ENCODE measurements around the gene TRABD.

- TF ChIP-seq CTCF (IDR thresholded peaks at IDR 0.05) (no peak), POLR2AphosphoS5 (IDR thresholded peaks at IDR 0.05) (no peak), POLR2A (IDR thresholded peaks at IDR 0.05) (no peak)
These were observed 20.3 kb downstream of the TRABD start for GRCh38 chr22:50205781-50206569.

All from breast epithelium (tissue), 3 donors.